Neuronal stem cell (in vitro differentiated cells): Measurements from ENCODE around the gene AP1M2.

Experiments
- DNase-seq: peaks from one replicate; pipeline ENCODE4 v3.0.0-alpha.2; 2013; ENCODE audit warnings: low spot score
- H2AFZ ChIP-seq: one replicate; pipeline ENCODE4 v1.6.1; 2013; ENCODE audit warnings: mild to moderate bottlenecking, low read length, inconsistent platforms
- H2AK5ac ChIP-seq: 2 replicates; pipeline ENCODE4 v1.6.1; 2013; ENCODE audit warnings: low read depth, mild to moderate bottlenecking, inconsistent platforms, low read length, moderate library complexity, mixed read lengths
- H2BK120ac ChIP-seq: 2 replicates; pipeline ENCODE4 v1.6.1; 2013; ENCODE audit warnings: low read depth, mild to moderate bottlenecking, inconsistent platforms, low read length, moderate library complexity, mixed read lengths
- H2BK12ac ChIP-seq: one replicate; pipeline ENCODE4 v1.6.1; 2013; ENCODE audit warnings: low read length, inconsistent platforms
- H2BK15ac ChIP-seq: 2 replicates; pipeline ENCODE4 v1.6.1; 2013; ENCODE audit warnings: mild to moderate bottlenecking, low read length, inconsistent platforms, mixed read lengths
- H2BK5ac ChIP-seq: one replicate; pipeline ENCODE4 v1.6.1; 2013; ENCODE audit warnings: inconsistent platforms, mild to moderate bottlenecking, low read length, moderate library complexity
- H3K14ac ChIP-seq: one replicate; pipeline ENCODE4 v1.6.1; 2013; ENCODE audit warnings: low read length, inconsistent platforms
- H3K18ac ChIP-seq: 2 replicates; pipeline ENCODE4 v1.6.1; 2013; ENCODE audit warnings: low read length, inconsistent platforms
- H3K23ac ChIP-seq: 2 replicates; pipeline ENCODE4 v1.6.1; 2013; ENCODE audit warnings: low read depth, mild to moderate bottlenecking, mixed read lengths, low read length, inconsistent platforms; ENCODE audit not compliant: poor library complexity
- H3K27ac ChIP-seq: replicated peaks from 3 replicates; pipeline ENCODE4 v1.5.1; 2013; ENCODE audit warnings: low read length, inconsistent platforms
- H3K27me3 ChIP-seq, 3 experiments: 2 replicates each; pipeline ENCODE4 v1.6.1; 2013; ENCODE audit warnings: low read length in 3 of 3, mild to moderate bottlenecking in 2 of 3, inconsistent platforms in 1 of 3, low read depth in 1 of 3, mixed read lengths in 1 of 3, moderate library complexity in 1 of 3; ENCODE audit not compliant: control insufficient read depth in 3 of 3, insufficient read depth in 3 of 3
- H3K36me3 ChIP-seq, 2 donors: replicated peaks in 1 of 2; 2 replicates each; pipeline ENCODE4 v1.6.1; 2013; ENCODE audit warnings: low read length in 2 of 2; ENCODE audit not compliant: control insufficient read depth in 2 of 2, insufficient read depth in 2 of 2
- H3K4ac ChIP-seq: 2 replicates; pipeline ENCODE4 v1.6.1; 2013; ENCODE audit warnings: inconsistent platforms, mild to moderate bottlenecking, low read length, moderate library complexity
- H3K4me1 ChIP-seq, 2 donors: 1 replicate in 1 of 2; 2 replicates in 1 of 2; pipeline ENCODE4 v1.6.1; 2013; ENCODE audit warnings: low read length in 2 of 2, low read depth in 1 of 2; ENCODE audit not compliant: control insufficient read depth in 2 of 2, insufficient read depth in 1 of 2
- H3K4me2 ChIP-seq: one replicate; pipeline ENCODE4 v1.6.1; 2013; ENCODE audit warnings: mild to moderate bottlenecking, low read length, inconsistent platforms; ENCODE audit not compliant: insufficient read depth, poor library complexity, severe bottlenecking
- H3K4me3 ChIP-seq, 2 donors: 2 replicates each; pipeline ENCODE4 v1.5.1; 2013; ENCODE audit warnings: low read length in 2 of 2, mild to moderate bottlenecking in 2 of 2, inconsistent platforms in 1 of 2, moderate library complexity in 1 of 2
- H3K79me1 ChIP-seq: one replicate; pipeline ENCODE4 v1.6.1; 2013; ENCODE audit warnings: low read depth, mild to moderate bottlenecking, inconsistent platforms, low read length, moderate library complexity
- H3K9ac ChIP-seq: one replicate; pipeline ENCODE4 v1.6.1; 2013; ENCODE audit warnings: mild to moderate bottlenecking, low read depth, low read length, inconsistent platforms; ENCODE audit not compliant: poor library complexity
- H3K9me3 ChIP-seq, 2 donors: replicated peaks in 1 of 2; 2 replicates each; pipeline versions ENCODE3 to v1.6.1; 2013; ENCODE audit warnings: low read length in 2 of 2, mild to moderate bottlenecking in 2 of 2, inconsistent platforms in 1 of 2, low read depth in 1 of 2, mixed read lengths in 1 of 2, moderate library complexity in 1 of 2; ENCODE audit not compliant: control insufficient read depth in 2 of 2, insufficient read depth in 1 of 2
- H4K8ac ChIP-seq: one replicate; pipeline ENCODE4 v1.6.1; 2013; ENCODE audit warnings: low read depth, mild to moderate bottlenecking, inconsistent platforms, low read length, moderate library complexity
- H4K91ac ChIP-seq: one replicate; pipeline ENCODE4 v1.6.1; 2013; ENCODE audit warnings: low read length, low read depth, mild to moderate bottlenecking, inconsistent platforms; ENCODE audit not compliant: poor library complexity
- WGBS, 2 donors: extraction: QIAGEN DNeasy Blood & Tissue Kit; methylation state at CpG; one replicate each; pipeline ENCODE4 v1.1.7; 2013; ENCODE audit warnings: missing lambda C conversion rate in 2 of 2, mixed read lengths in 1 of 2; ENCODE audit not compliant: insufficient read length in 2 of 2, insufficient replicate concordance in 1 of 2; ENCODE audit errors: extremely low coverage in 2 of 2; 5-methylcytosine and 5-hydroxymethylcytosine counted together

AP1M2 gene

GRCh38 chr19:10601999-10602329 lies 14.9 kb upstream of the AP1M2 start:
- peak overlapping the region; percentile 85 for H2AFZ ChIP-seq
- H2BK15ac ChIP-seq = no peak overlapping the region
- no peaks in the 10 kb centered on the region for H3K27me3 ChIP-seq
- no peak overlapping the region for H3K4ac ChIP-seq
- H3K9ac ChIP-seq = no peak overlapping the region
- peak overlapping the region; percentile 63 for H3K27ac ChIP-seq
- peaks cover 12% of the 10 kb centered on the region for H3K79me1 ChIP-seq
- peaks cover 0 to 2% of the 10 kb centered on the region in 2 donors for H3K4me1 ChIP-seq
- no peak overlapping the region for H3K4me2 ChIP-seq
- H2BK12ac ChIP-seq = no peak overlapping the region
- no peak overlapping the region for H3K14ac ChIP-seq
- H3K4me3 ChIP-seq = peak overlapping the region in 1 of 2 donors; percentile 52
- peaks cover 4 to 7% of the 10 kb centered on the region in 2 donors for H3K9me3 ChIP-seq
- H2AK5ac ChIP-seq = no peak overlapping the region
- no CpG with 5 or more reads among the region's 7 CpGs for WGBS, 2 donors
- H3K36me3 ChIP-seq = peaks cover 3 to 5% of the 10 kb centered on the region in 2 donors
- H4K8ac ChIP-seq = peak overlapping the region; percentile 82
- no peak for DNase-seq
- H4K91ac ChIP-seq = no peak overlapping the region
- peak overlapping the region; percentile 64 for H3K18ac ChIP-seq
- H2BK5ac ChIP-seq = no peak overlapping the region
- no peak overlapping the region for H3K23ac ChIP-seq
- H2BK120ac ChIP-seq = no peak overlapping the region

DNA sequence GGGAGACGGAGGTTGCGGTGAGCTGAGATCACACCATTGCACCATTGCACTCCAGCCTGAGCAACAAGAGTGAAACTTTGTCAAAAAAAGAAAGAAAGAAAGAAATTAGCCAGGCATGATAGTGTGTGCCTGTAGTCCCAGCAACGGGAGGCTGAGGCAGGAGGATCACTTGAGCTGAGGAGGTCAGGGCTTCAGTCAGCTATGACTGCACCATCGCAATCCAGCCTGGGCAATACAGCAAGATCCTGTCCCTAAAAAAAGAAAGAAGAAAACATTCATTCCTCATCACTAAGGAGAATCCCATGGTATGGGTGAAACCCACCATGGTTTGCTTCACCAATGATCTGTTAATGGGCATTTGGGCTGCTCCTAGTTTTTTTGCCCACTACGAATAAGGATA lies 13.0 kb upstream of the AP1M2 start:
- H2AFZ ChIP-seq = no peak overlapping the region
- no peak overlapping the region for H4K91ac ChIP-seq
- peaks cover 3 to 5% of the 10 kb centered on the region in 2 donors for H3K36me3 ChIP-seq
- H3K14ac ChIP-seq = no peak overlapping the region
- no peak overlapping the region for H3K18ac ChIP-seq
- no peak overlapping the region for H3K4ac ChIP-seq
- H3K4me3 ChIP-seq = no peak overlapping the region
- no peak overlapping the region for H2BK12ac ChIP-seq
- no peak overlapping the region for H3K9ac ChIP-seq
- H3K9me3 ChIP-seq = peaks cover 4 to 7% of the 10 kb centered on the region in 2 donors
- no peak overlapping the region for H2BK15ac ChIP-seq
- no peak overlapping the region for H3K4me2 ChIP-seq
- H2AK5ac ChIP-seq = no peak overlapping the region
- no peak for DNase-seq
- whole genome bisulfite sequencing, 2 donors = no CpG with 5 or more reads among the region's 5 CpGs
- no peak overlapping the region for H3K27ac ChIP-seq
- peaks cover 12% of the 10 kb centered on the region for H3K79me1 ChIP-seq
- H3K27me3 ChIP-seq = no peaks in the 10 kb centered on the region
- H2BK120ac ChIP-seq = no peak overlapping the region
- no peak overlapping the region for H4K8ac ChIP-seq
- no peak overlapping the region for H3K23ac ChIP-seq
- peaks cover 0 to 2% of the 10 kb centered on the region in 2 donors for H3K4me1 ChIP-seq
- H2BK5ac ChIP-seq = no peak overlapping the region

GRCh38 chr19:10593820-10594637 lies 6.9 kb upstream of the AP1M2 start:
- Histone ChIP-seq H4K91ac (no peak overlapping the region), H2BK120ac (no peak overlapping the region)

GRCh38 chr19:10593148-10593547 lies 6.0 kb upstream of the AP1M2 start:
- H3K4me3 ChIP-seq = no peak overlapping the region
- H3K18ac ChIP-seq = no peak overlapping the region
- H3K23ac ChIP-seq = no peak overlapping the region
- DNase-seq = no peak
- H3K4me2 ChIP-seq = no peak overlapping the region
- H3K27me3 ChIP-seq = peaks cover 0 to 4% (median 2%) of the 10 kb centered on the region in 3 experiments
- no peaks in the 10 kb centered on the region for H3K9me3 ChIP-seq
- H3K9ac ChIP-seq = no peak overlapping the region
- H4K8ac ChIP-seq = no peak overlapping the region
- WGBS, 2 donors = no CpG with 5 or more reads among the region's 7 CpGs
- H2BK5ac ChIP-seq = no peak overlapping the region
- H3K14ac ChIP-seq = no peak overlapping the region
- no peak overlapping the region for H3K4ac ChIP-seq
- H2BK120ac ChIP-seq = no peak overlapping the region
- H3K36me3 ChIP-seq = no peaks in the 10 kb centered on the region
- no peaks in the 10 kb centered on the region for H3K79me1 ChIP-seq
- H3K4me1 ChIP-seq = no peaks in the 10 kb centered on the region
- no peak overlapping the region for H2BK15ac ChIP-seq
- H4K91ac ChIP-seq = no peak overlapping the region
- no peak overlapping the region for H2AK5ac ChIP-seq
- H2AFZ ChIP-seq = no peak overlapping the region
- H3K27ac ChIP-seq = no peak overlapping the region
- no peak overlapping the region for H2BK12ac ChIP-seq

More at GRCh38 chr19:10593820-10594637, 6.9 kb upstream of the AP1M2 start:
- no peak overlapping the region for H3K4me3 ChIP-seq
- no peak overlapping the region for H3K4me2 ChIP-seq
- H4K8ac ChIP-seq = no peak overlapping the region
- no peak overlapping the region for H3K14ac ChIP-seq
- no peaks in the 10 kb centered on the region for H3K4me1 ChIP-seq
- no peak overlapping the region for H2BK15ac ChIP-seq
- no peaks in the 10 kb centered on the region for H3K9me3 ChIP-seq
- no peak overlapping the region for H2BK5ac ChIP-seq
- peaks cover 0 to 4% (median 2%) of the 10 kb centered on the region in 3 experiments for H3K27me3 ChIP-seq
- H3K36me3 ChIP-seq = no peaks in the 10 kb centered on the region
- H2AFZ ChIP-seq = peak overlapping the region; percentile 57
- H3K18ac ChIP-seq = no peak overlapping the region
- H3K4ac ChIP-seq = no peak overlapping the region
- H3K23ac ChIP-seq = no peak overlapping the region
- no peak for DNase-seq
- H2AK5ac ChIP-seq = no peak overlapping the region
- H3K9ac ChIP-seq = no peak overlapping the region
- H3K79me1 ChIP-seq = no peaks in the 10 kb centered on the region
- no CpG with 5 or more reads among the region's 9 CpGs for WGBS, 2 donors
- no peak overlapping the region for H3K27ac ChIP-seq
- H2BK12ac ChIP-seq = no peak overlapping the region
